Hair follicular keratinocyte (primary cell): ENCODE results near the gene AUP1. TPM values are rescaled to one million over a fixed set of nuclear protein-coding genes. Genes with fewer than 3 reads are reported as not detected.

ENCODE experiments used
- total RNA-seq: library from RNA; depleted of rRNA; stranded (reverse); fragments of >200 nt; gene quantifications from 2 replicates; pipeline ENCODE4 v1.2.3, GENCODE V29; 2015

AUP1 gene
- 107 and 116 TPM in 2 replicates for total RNA-seq

DNA sequence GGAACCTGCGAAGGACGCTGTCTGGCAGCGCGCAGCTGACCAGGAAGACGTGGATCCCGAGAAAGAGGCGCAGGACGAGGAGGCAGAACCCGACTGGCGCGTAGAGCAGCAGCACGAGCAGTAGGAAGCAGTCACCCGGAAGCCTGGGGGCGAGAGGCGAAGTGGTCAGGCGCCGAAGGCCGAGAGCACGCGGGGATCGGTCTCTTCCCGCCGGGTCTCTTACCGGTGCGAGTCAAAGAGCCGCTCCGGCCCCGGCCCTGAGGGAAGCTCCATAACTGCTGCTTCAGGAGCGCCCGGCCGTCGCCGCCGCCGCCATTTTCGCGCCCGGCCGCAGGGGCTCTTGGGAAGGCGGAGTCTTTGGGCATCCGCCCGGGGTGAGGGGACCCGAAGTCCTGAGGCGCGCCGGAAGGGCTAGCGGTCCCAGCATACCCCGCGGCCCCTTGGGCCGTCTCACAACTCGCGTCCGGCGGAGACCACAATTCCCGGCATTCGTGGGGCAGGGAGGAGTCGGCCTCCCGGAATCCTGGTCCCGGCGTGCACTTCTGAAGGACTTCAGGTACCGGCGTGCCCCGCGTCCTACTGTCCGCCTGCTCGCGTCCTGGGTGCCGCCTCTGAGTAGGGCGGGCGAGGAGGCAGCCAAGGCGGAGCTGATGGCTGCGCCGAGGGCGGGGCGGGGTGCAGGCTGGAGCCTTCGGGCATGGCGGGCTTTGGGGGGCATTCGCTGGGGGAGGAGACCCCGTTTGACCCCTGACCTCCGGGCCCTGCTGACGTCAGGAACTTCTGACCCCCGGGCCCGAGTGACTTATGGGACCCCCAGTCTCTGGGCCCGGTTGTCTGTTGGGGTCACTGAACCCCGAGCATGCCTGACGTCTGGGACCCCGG lies at the start of gene AUP1, which contains the start of gene HTRA2:
Gene AUP1, minus strand, starts transcription at position 350 of the 882 bp plus-strand sequence. Its CDS starts 77 bp downstream, at position 273.
Gene HTRA2, plus strand, starts transcription at position 577 of the 882 bp plus-strand sequence. Its CDS starts 74 bp downstream, at position 651.

GRCh38 chr2:74553892-74554819 lies 24.6 kb upstream of the AUP1 start, which contains the start of the genes DOK1 and LOXL3:
DOK1 (plus strand) TSS chr2:74554720; CDS start chr2:74554755, 35 bp downstream.
LOXL3 (minus strand) TSS chr2:74553942; CDS start chr2:74552634, 1,308 bp downstream.

DNA sequence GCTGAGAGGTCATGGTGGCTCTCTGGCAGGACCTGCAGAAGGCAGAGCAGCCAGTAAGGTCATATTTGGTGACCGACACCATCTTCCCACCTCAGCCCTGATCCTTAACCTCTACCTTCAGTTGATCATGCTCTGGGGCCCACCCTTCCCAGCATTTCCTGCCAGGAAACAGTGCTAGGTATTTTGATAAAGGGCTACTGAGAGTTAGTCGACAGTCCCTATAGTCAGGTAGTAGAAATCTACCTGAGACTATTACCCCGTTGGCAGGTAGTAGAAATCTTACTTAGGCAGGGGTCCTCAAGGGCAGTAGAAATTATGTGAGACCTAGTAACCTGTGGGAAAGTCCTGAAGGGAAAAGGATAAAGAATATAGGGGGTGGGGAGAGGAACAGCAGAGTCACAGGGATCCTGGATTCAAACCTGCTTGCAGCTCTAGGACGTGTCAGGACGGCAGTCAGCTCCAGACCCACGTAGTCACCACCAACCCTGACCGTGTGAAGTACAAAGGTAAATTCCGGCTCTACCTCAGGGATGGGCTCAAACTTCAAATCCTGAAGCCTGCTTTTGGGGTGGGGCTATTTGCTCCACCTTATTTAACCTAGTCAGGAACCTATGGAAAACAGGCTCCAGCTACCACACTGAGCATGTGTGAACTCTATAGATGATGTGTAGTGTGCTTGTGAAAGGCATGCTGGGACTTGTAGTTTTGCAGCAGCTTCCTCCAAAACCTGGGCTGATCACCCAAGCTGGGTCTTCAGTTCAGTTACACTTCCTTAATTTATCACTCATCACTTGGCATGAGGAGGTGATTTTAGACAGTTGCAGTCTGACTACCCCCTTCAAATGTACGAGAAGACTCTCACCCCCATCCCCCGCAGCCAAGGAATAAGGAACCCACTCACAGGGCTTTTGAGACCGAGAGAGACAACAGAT lies 3.5 kb downstream of the AUP1 start, which contains the start of gene DQX1:
Gene DQX1, minus strand, starts transcription at position 515 of the 932 bp plus-strand sequence. Its CDS starts 502 bp downstream, at position 13.

GRCh38 chr2:74514368-74515270 lies 14.9 kb downstream of the AUP1 start, which contains the start of gene TLX2:
TLX2 (plus strand) TSS chr2:74514450; CDS start chr2:74514807, 357 bp downstream.

DNA sequence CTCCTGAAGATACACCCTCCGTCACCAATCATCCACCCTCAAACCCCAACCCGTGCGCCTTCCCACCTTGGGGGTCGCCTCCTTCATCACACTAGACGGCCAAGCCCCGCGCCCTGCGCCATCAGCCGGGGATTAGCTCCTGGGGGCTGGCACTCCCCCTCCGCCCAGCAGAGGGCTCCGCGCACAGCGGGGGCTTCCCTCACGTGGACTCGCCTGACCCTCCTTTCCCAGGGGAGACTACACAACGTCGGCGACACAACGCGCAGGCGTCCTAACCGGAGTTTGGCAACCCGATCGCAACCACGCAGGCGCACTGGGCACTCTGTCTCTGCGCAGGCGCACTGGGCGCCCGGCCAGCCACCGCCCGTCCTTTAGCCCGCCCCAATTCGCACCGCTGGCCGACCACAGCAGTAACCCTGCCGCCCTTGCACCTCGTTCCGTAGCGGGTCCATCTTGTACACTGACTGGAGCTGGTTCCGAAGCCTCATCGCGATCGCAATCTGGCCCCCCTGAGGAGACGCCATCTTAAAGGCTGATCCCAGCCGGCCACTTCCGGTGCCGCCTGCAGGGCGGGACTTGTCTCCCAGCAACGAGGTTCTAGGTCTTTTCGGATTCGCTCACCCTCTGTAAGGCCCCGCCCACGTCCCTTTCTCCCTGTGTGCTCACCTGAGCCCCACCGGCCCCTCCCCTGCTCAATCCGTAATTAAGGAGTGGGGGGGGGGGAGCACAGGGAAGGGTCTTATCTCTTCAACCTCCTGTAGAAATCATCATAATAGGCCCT lies 22.2 kb downstream of the AUP1 start, which contains the start of gene PCGF1:
Gene PCGF1, minus strand, starts transcription at position 551 of the 781 bp plus-strand sequence. Its CDS starts 27 bp downstream, at position 524.

DNA sequence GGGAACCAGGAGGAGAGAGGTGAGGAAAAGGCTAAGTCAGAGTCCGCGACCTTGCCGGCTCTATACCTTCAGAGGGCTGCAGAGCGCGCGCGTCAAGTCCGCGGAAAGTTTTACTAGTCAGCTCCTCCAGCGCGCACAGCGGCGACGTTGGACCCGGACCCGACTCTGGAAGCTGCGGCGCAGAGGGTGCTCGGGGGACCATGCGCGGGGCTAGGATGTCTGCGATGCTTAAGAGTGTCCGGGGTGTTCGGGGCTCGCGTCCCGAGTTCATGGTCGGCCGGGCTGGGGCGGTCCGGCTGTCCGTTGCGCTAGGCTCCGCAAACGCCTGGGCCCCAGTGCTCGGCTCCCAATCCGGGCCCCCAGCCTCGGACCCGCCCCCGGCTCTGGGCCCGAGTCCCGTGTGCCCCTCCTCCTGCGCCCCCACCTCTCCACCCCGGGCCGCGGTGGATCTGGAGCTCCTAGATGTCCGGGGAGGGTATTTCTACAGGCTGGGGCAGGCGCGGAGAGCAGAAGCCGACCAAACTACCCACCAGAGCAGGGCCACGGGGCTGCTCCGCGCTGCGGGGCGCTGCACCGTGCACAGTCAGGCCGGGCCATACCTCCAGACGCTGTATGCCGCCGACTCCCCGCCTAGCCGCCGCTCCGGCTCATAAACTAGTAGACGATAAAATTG lies 30.1 kb downstream of the AUP1 start, which contains the start of gene LBX2:
Gene LBX2, minus strand, starts transcription at position 337 of the 673 bp plus-strand sequence. Its CDS starts 66 bp downstream, at position 271.

GRCh38 chr2:74482801-74483674 lies 46.5 kb downstream of the AUP1 start, which contains the start of the genes CCDC142 and TTC31:
CCDC142 (minus strand) TSS chr2:74482998; CDS start chr2:74482837, 161 bp downstream.
TTC31 (plus strand) TSS chr2:74483081; CDS start chr2:74483096, 15 bp downstream.

Other genes with a start within 250 kb of the AUP1 start
- not detected in 2 replicates for gene SLC4A5, start 186.3 kb downstream of the AUP1 start, total RNA-seq
- 86.5 and 118 TPM in 2 replicates for gene DCTN1, start 149.4 kb downstream of the AUP1 start, total RNA-seq
- 3.6 and 4.8 TPM in 2 replicates for gene C2orf81, start 108.1 kb downstream of the AUP1 start, total RNA-seq
- 46.2 and 64.7 TPM in 2 replicates for gene WDR54, start 108.0 kb downstream of the AUP1 start, total RNA-seq
- gene RTKN, start 87.8 kb downstream of the AUP1 start, total RNA-seq = 117 and 135 TPM in 2 replicates
- gene INO80B, start 74.6 kb downstream of the AUP1 start, total RNA-seq = 14.9 and 28.2 TPM in 2 replicates
- gene WBP1, start 71.3 kb downstream of the AUP1 start, total RNA-seq = 44.0 and 71.1 TPM in 2 replicates
- gene MOGS, start 64.3 kb downstream of the AUP1 start, total RNA-seq = 105 and 113 TPM in 2 replicates
- gene MRPL53, start 57.0 kb downstream of the AUP1 start, total RNA-seq = 27.6 and 72.9 TPM in 2 replicates
- gene CCDC142, start 46.7 kb downstream of the AUP1 start, total RNA-seq = 6.1 and 16.7 TPM in 2 replicates
- 15.1 and 20.1 TPM in 2 replicates for gene TTC31, start 46.6 kb downstream of the AUP1 start, total RNA-seq
- 0.65 and 1.2 TPM in 2 replicates for gene LBX2, start 30.1 kb downstream of the AUP1 start, total RNA-seq
- 21.4 and 22.4 TPM in 2 replicates for gene PCGF1, start 22.0 kb downstream of the AUP1 start, total RNA-seq
- 0.08 TPM in 1 of 2 replicates, not detected in the other for gene TLX2, start 15.3 kb downstream of the AUP1 start, total RNA-seq
- gene DQX1, start 3.5 kb downstream of the AUP1 start, total RNA-seq = 1.9 and 4.2 TPM in 2 replicates
- gene HTRA2, start 227 bp upstream of the AUP1 start, total RNA-seq = 26.8 and 36.5 TPM in 2 replicates
- gene LOXL3, start 24.2 kb upstream of the AUP1 start, total RNA-seq = 1.0 and 1.6 TPM in 2 replicates
- 3.7 and 4.8 TPM in 2 replicates for gene DOK1, start 25.0 kb upstream of the AUP1 start, total RNA-seq
- gene M1AP, start 118.6 kb upstream of the AUP1 start, total RNA-seq = 3.3 TPM in 1 of 2 replicates, not detected in the other
- 10.3 and 11.9 TPM in 2 replicates for gene SEMA4F, start 124.5 kb upstream of the AUP1 start, total RNA-seq